SJCRH30 (cell line): ENCODE data around the gene PHKA2. TPM values are rescaled to one million over a fixed set of nuclear protein-coding genes. Genes with fewer than 3 reads are reported as not detected.

Experiments used
- DNase-seq, 2 experiments: peaks; one replicate each; pipeline ENCODE4 v3.0.0-alpha.2; 2015 to 2020
- H3K27ac ChIP-seq: fragments of 250-450 bp; sonication (Bioruptor Pico); 2 replicates; pipeline ENCODE4 v1.5.1; 2020; ENCODE audit warnings: mild to moderate bottlenecking, moderate library complexity
- H3K27me3 ChIP-seq: fragments of 250-450 bp; sonication (Bioruptor Pico); 2 replicates; pipeline ENCODE4 v1.5.1; 2020; ENCODE audit warnings: mild to moderate bottlenecking, moderate library complexity
- H3K36me3 ChIP-seq: fragments of 250-450 bp; sonication (Bioruptor Pico); 2 replicates; pipeline ENCODE4 v1.5.1; 2020; ENCODE audit warnings: mild to moderate bottlenecking, moderate library complexity
- H3K4me1 ChIP-seq: fragments of 250-450 bp; sonication (Bioruptor Pico); 2 replicates; pipeline ENCODE4 v1.5.1; 2020; ENCODE audit warnings: mild to moderate bottlenecking, moderate library complexity
- H3K4me3 ChIP-seq: fragments of 250-450 bp; sonication (Bioruptor Pico); 2 replicates; pipeline ENCODE4 v1.5.1; 2020; ENCODE audit warnings: mild to moderate bottlenecking, moderate library complexity
- H3K9me3 ChIP-seq: fragments of 250-450 bp; sonication (Bioruptor Pico); replicated peaks from 2 replicates; pipeline ENCODE4 v1.5.1; 2020; ENCODE audit warnings: mild to moderate bottlenecking, moderate library complexity
- total RNA-seq: library from RNA; depleted of rRNA; stranded (reverse); fragments of >200 nt; shearing (Covaris generic); gene quantifications from 2 replicates; pipeline ENCODE4 v1.2.3, GENCODE V29; 2014

PHKA2 gene
- total RNA-seq, 1 experiment from 2014 or later = 30.3 TPM

DNA sequence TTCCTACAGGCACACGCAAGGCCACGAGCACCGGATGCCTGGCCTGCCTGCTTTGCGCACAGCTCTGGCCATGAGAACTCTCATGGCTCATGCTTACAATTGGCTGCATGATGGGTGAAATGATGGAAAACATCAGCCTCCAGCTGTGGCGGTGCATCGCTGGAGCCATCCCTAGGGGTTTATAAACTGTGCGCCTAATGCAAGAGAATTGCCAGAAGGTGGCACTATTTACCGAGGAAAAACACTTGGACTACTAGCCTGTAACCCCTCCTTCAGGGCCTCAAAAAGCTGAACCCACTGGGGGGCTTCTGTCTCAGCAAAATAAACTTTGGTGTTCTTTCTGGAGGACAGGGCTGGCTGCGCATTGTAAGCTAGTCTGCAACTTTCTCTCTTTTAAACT is 51.9 kb downstream of the PHKA2 start:
- peak; percentile 9 to 59 for DNase-seq
- peaks cover 2% of the 10 kb centered on the region; the same call in 1 of the 2 replicates for H3K36me3 ChIP-seq
- no peak overlapping the region for H3K4me3 ChIP-seq
- H3K9me3 ChIP-seq = no peaks in the 10 kb centered on the region
- H3K27me3 ChIP-seq = no peaks in the 10 kb centered on the region
- peaks cover 10% of the 10 kb centered on the region for H3K4me1 ChIP-seq
- H3K27ac ChIP-seq = no peak overlapping the region

DNA sequence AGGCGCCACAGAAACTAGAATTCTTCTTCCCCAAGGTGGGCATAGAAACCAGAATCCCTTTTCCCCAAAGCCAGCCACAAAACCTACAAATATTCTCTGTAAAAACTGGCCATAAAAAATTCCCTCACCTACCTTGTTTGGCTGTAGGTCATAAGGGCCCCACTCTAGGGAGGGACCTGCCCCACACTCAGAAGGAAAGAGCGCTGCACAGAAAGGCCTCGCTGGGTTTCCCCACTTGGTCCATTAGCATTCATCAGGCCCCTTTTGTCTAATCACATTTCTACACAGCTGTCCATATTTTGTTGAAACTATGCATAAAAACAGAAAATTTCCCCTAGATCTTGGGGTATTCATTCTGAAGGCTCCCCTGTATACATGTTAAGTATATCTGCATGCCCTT is 54.1 kb downstream of the PHKA2 start:
- Histone ChIP-seq H3K4me1 (peaks cover 10% of the 10 kb centered on the region), H3K27ac (no peak overlapping the region), H3K36me3 (peaks cover 8% of the 10 kb centered on the region; the same call in 1 of the 2 replicates), H3K9me3 (no peaks in the 10 kb centered on the region), H3K27me3 (no peaks in the 10 kb centered on the region), H3K4me3 (no peak overlapping the region)
- DNase-seq = no peak

DNA sequence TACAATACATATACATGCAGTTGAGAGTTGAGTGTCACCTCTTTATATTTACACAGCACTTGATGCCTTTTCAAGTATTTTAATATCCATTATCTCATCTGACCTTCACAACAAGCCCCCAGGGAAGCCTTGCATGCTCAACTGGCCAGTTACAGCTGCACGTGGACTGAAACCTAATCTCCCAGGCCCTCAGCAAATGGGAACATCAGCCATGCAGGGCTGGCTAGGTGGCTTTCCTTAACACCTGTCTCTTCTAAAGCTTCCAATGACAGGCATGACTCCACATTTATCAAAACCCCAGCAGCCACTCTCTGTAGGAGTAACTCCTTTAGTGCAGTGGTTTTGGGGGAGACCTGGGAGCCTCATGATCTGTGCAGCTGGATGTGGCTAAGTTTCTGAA is 56.4 kb downstream of the PHKA2 start:
- H3K4me1 ChIP-seq = peaks cover 10% of the 10 kb centered on the region
- no peak overlapping the region for H3K4me3 ChIP-seq
- peaks cover 8% of the 10 kb centered on the region; the same call in 1 of the 2 replicates for H3K36me3 ChIP-seq
- no peaks in the 10 kb centered on the region for H3K27me3 ChIP-seq
- H3K9me3 ChIP-seq = no peaks in the 10 kb centered on the region
- DNase-seq = peak; percentile 62 to 74
- H3K27ac ChIP-seq = no peak overlapping the region

DNA sequence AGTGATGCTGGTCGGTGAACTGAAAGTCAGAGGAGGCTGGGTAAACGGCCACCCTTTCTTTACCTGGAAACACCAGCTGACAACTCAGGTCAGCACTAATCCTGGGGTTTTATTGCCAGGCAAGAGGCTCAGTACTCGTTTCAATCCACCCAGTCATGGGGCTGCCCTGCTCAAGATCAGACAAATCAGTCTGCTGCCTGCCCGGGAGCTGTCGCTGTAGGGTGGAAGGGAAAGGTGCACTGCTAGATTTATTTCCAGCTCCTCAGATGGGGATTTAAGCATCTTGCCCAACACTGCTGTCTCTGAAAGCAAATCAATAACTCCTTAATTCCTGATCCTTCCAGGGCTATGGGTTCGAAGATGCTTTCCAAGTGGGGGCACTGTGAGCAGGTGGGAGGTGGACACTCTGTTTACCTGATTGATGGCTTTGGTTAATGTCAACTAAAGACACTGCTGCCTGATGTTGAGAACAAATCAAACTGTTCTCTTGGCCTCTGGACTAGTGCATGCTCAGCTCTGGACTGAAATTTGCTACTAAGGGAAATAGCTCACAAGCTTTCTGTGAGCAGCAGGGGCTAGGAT is 59.3 kb downstream of the PHKA2 start:
- Histone ChIP-seq H3K4me1 (peaks cover 10% of the 10 kb centered on the region), H3K27ac (no peak overlapping the region), H3K36me3 (peaks cover 6% of the 10 kb centered on the region; the same call in 1 of the 2 replicates), H3K4me3 (no peak overlapping the region), H3K9me3 (no peaks in the 10 kb centered on the region), H3K27me3 (no peaks in the 10 kb centered on the region)
- DNase-seq = no peak

DNA sequence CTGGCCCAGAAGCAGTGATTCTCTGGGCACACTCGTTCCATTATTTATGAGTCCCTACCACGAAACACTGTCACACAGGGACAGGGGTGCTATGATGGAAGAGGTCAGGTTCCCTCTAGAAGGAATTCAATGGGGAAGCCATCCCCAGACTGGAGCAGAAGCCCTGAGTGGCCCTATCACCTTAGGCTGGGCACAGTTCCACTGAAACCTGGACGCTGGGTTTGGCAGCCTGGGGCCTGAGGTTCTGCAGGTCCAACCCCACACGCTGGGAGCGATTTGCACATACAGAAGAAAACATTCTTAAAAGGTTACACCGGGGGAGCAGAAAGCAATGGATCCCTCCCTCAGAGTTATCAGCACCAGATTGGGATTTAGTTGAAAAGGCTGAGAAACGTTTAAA is 63.3 kb downstream of the PHKA2 start:
- no peak overlapping the region for H3K4me3 ChIP-seq
- peaks cover 17% of the 10 kb centered on the region for H3K36me3 ChIP-seq
- no peaks in the 10 kb centered on the region for H3K27me3 ChIP-seq
- no peaks in the 10 kb centered on the region for H3K9me3 ChIP-seq
- no peaks in the 10 kb centered on the region for H3K4me1 ChIP-seq
- H3K27ac ChIP-seq = no peak overlapping the region
- no peak for DNase-seq

DNA sequence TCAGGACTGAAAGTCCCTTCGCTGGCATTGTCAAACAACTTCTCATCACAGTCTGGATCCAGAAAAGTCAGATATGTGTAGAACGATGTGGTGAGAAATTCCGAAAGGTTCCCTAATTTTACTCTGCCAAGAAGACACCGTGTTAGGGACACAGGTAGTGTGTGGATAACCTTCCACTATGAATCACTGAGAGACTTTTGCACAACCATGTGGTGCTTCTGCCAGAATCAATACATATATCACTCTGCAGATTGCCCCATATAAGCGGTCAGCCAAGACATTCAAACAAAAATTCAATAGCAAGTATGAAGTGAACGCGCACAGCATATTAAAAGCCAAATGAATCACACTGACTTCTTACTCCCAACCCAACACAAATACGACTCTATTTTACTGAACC is 63.8 kb downstream of the PHKA2 start:
- Histone ChIP-seq H3K4me3 (no peak overlapping the region), H3K9me3 (no peaks in the 10 kb centered on the region)

DNA sequence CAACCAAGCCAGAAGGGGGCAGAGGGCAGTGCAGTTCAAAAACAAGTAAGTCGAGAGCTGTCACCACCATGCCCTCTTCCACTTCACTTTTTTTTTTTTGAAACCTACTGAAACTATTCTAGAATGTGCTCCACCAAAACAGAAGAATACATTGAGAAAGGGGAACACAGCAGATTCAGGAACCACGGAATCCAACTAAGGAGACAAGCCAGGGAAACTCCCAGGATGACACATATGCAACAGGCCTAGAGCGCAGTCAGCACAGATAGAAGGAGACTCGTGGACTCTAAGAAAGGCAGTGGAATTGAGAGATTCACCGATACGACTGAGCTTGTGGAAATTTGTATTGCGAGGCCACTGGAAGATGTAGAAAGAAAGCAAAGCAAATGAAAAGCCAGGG is 66.1 kb downstream of the PHKA2 start:
- no peak for DNase-seq
- no peak overlapping the region for H3K4me3 ChIP-seq
- H3K36me3 ChIP-seq = peaks cover 17% of the 10 kb centered on the region
- H3K4me1 ChIP-seq = no peaks in the 10 kb centered on the region
- H3K27ac ChIP-seq = no peak overlapping the region
- no peaks in the 10 kb centered on the region for H3K9me3 ChIP-seq
- H3K27me3 ChIP-seq = no peaks in the 10 kb centered on the region

More for the DNA sequence above, 63.8 kb downstream of the PHKA2 start:
- H3K27ac ChIP-seq = no peak overlapping the region
- DNase-seq = no peak
- peaks cover 17% of the 10 kb centered on the region for H3K36me3 ChIP-seq
- no peaks in the 10 kb centered on the region for H3K27me3 ChIP-seq
- H3K4me1 ChIP-seq = no peaks in the 10 kb centered on the region

DNA sequence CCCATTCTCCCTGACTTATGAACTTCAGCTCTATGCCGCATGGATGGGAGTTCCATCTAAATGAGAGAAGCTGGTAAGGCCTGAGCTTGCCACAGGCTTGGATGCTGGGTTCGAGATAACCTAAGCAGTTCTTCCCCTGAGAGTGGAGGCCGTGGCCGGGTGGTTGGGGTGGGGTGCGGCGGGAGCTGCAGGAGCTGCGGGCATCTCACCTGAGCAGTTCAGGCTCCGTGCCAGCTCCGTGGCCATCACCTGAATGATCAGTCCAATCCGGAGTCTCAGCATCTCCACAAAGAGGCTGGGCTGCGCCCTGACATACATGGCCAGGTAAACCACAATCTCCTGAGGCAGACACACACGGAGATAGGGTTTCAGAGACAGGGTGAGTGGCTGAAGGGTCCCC is 77.6 kb downstream of the PHKA2 start:
- DNase-seq = no peak
- H3K9me3 ChIP-seq = no peaks in the 10 kb centered on the region
- H3K4me1 ChIP-seq = no peaks in the 10 kb centered on the region
- no peak overlapping the region for H3K4me3 ChIP-seq
- H3K36me3 ChIP-seq = peaks cover 6% of the 10 kb centered on the region
- no peak overlapping the region for H3K27ac ChIP-seq
- H3K27me3 ChIP-seq = no peaks in the 10 kb centered on the region

DNA sequence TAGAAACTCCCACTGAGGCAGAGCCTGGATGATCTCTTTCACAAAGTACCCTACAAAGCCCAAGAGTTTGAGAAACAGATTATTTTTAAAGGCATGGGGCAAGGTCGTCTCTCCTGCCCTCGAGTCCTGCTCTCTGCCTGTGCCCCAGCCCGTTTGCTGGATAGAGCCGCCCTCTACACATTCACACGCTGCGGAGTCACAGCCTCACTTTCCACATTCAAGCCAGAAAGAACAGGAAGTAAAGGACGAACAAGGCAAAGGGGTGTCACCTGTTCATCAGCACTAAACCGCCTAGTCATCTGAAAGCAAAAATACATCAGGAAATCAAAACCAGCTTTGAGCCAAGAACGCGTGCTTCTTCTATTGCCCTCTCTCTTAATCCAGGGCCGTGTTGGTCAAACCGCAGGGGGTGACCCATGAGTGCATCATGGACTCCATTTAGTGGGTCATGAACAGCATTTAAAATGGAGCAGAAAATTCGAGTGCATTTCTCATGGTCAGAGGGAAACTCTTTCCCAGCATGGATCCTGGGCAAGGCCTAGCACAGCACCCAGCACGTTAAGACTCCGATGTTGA is 83.4 kb downstream of the PHKA2 start:
- Histone ChIP-seq H3K9me3 (no peaks in the 10 kb centered on the region), H3K27me3 (no peaks in the 10 kb centered on the region), H3K4me3 (no peak overlapping the region), H3K36me3 (peaks cover 2% of the 10 kb centered on the region; the same call in 1 of the 2 replicates), H3K27ac (no peak overlapping the region), H3K4me1 (no peaks in the 10 kb centered on the region)
- DNase-seq = no peak

DNA sequence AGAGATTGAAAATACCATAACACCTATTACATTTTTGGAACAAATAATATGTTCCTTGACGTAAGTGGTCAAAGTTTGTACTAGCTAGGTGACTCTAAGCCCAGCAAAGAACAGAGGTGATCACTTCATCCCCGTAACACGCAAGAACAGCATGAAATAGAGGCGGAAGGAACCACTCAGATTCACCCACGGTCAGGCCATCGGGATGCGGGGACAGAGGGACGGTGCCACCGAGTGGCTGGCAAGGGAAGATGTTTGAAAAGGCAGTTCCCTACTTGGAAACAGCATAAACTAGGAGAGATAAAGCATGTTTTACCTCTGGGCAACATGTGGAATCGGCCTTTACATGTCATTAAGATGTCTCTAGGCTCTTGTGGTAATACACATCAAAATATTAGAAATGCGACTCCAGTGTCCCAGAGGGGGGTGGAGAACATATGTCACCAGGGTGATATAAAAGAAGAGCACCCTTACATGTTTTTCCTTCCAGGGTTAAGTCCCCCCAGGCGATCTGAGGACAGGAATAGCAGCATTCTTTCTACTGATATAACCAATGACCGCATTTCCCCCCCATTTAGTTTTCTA is 84.0 kb downstream of the PHKA2 start:
- Histone ChIP-seq H3K27ac (no peak overlapping the region), H3K4me1 (no peaks in the 10 kb centered on the region), H3K4me3 (no peak overlapping the region), H3K36me3 (peaks cover 2% of the 10 kb centered on the region; the same call in 1 of the 2 replicates), H3K27me3 (no peaks in the 10 kb centered on the region), H3K9me3 (no peaks in the 10 kb centered on the region)
- DNase-seq = peak in 1 of 2 experiments; percentile 29

DNA sequence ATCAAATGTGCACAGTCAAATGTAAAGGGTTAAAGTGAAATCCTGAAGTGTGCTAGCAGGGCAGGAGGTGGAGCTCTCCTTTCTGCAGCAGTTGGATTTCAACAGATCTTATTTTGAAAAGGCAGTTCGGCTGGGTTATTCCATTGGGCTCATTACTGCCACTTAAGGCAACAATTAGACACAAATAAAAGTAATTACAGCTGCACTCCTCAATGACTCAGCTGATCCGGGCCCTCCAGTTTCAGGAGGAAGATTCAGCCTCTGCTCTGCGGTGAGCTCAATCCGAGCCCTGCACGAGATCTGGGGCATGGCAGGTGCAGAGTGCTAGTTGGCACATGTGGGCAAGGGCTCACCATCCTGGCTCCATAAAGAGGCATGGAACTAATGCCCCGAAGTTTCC is 85.4 kb downstream of the PHKA2 start:
- H3K36me3 ChIP-seq = no peaks in the 10 kb centered on the region
- no peak overlapping the region for H3K27ac ChIP-seq
- no peaks in the 10 kb centered on the region for H3K4me1 ChIP-seq
- H3K9me3 ChIP-seq = no peaks in the 10 kb centered on the region
- H3K4me3 ChIP-seq = no peak overlapping the region
- no peak for DNase-seq
- H3K27me3 ChIP-seq = no peaks in the 10 kb centered on the region

DNA sequence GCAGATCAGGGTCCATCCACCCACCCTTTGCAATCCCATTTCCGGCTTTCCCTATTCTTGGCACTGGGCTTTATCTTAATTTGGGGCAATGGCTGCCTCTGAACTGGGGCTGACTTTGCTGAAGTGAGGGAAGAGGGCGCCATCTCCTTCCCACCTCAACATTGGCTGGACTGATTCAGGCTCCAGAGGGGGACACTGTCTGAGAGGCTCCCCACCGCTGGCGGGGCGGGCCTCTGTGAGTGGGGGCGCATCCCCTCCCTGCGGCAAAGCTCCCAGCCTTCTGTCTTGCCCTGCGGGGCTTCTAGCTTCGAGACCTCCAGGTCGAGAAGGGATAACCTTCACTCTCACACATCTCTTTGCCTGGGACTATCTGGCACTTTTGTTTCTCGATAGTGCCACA is 85.8 kb downstream of the PHKA2 start:
- no peaks in the 10 kb centered on the region for H3K9me3 ChIP-seq
- no peak overlapping the region for H3K27ac ChIP-seq
- no peak for DNase-seq
- no peaks in the 10 kb centered on the region for H3K36me3 ChIP-seq
- H3K4me3 ChIP-seq = no peak overlapping the region
- no peaks in the 10 kb centered on the region for H3K27me3 ChIP-seq
- H3K4me1 ChIP-seq = no peaks in the 10 kb centered on the region

DNA sequence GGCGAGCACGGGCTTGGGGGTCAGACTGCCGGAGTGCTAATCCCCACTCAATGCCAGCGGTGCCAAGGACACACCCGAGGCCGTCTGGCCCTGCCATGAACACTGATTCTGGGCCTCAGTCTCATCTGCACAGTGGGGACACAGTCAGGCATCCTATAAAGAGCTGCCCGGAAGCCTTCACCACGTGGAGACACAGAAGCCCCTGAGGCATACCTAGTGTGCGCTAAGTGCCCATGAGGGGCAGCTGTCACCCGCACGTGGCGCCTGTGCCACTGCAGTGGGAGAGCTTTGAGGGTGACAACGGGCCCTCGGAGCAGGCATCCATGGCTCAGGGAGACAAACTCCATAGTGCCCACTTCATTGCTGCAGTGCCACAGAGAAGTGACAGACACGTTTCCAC is 86.3 kb downstream of the PHKA2 start:
- Histone ChIP-seq H3K4me3 (no peak overlapping the region), H3K9me3 (no peaks in the 10 kb centered on the region), H3K4me1 (no peaks in the 10 kb centered on the region), H3K27ac (no peak overlapping the region), H3K36me3 (no peaks in the 10 kb centered on the region), H3K27me3 (no peaks in the 10 kb centered on the region)
- DNase-seq = no peak

DNA sequence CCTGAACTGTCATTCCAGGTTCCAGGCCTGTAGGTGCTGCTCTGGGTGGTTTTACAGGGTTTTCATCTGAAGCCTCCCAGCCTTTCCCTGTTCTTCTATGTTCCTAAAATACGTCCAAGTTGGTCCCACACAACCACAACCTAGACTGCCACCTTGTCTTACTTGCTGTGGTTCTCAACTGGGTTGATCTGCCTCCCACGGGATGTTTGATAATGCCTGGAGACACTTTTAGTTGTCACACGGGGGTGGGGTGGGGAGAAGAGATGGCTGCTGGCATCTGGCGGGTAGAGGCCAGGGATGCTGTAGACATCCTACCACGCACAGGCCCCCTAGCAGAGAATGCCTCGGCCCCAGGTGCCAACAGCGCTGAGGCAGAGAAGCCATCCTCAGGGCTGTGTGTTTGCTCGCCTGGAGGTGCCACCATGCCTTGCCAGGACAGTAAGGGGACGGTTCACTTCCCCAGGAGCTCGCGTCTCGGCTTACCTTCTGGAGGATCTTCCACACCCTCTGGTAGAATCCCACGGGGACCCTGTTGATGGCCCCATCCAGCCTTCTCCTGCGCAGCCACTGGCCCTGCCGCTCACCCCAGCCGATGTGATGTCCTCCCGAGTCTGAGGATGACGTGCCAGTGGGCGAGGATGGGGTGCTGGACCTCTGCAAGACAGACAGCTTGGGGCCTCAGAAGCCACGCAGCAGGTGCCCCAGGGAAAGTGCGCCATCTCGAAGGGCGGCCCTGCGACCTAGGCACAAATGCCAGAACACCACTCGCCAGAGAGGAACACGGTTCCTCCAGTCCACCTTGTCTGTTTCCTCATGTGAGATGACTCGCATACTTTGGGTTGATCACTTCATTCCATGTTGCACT is 87.0 kb downstream of the PHKA2 start:
- Histone ChIP-seq H3K4me1 (no peaks in the 10 kb centered on the region), H3K27ac (no peak overlapping the region), H3K36me3 (no peaks in the 10 kb centered on the region), H3K4me3 (no peak overlapping the region), H3K9me3 (no peaks in the 10 kb centered on the region), H3K27me3 (no peaks in the 10 kb centered on the region)
- no peak for DNase-seq
